Karpas-422 (cell line): Measurements from ENCODE around the gene CALY. TPM values are rescaled to one million over a fixed set of nuclear protein-coding genes. Genes with fewer than 3 reads are reported as not detected.

Source experiments
- DNase-seq: peaks from one replicate; pipeline ENCODE4 v3.0.0-alpha.2; 2015
- H2AFZ ChIP-seq: fragments of 200-600 bp; sonication (generic); 2 replicates; pipeline ENCODE4 v1.6.1; 2014; ENCODE audit warnings: antibody characterized with exemption, low read length, mixed read lengths
- H3K27ac ChIP-seq: fragments of 200-600 bp; sonication (generic); 2 replicates; pipeline ENCODE4 v1.5.1; 2014; ENCODE audit warnings: mild to moderate bottlenecking, low read length, moderate library complexity
- H3K27me3 ChIP-seq: fragments of 200-600 bp; sonication (generic); 2 replicates; pipeline ENCODE4 v1.6.1; 2014; ENCODE audit warnings: low read length, mixed read lengths
- H3K36me3 ChIP-seq: fragments of 200-600 bp; sonication (generic); 2 replicates; pipeline ENCODE4 v1.6.1; 2014; ENCODE audit warnings: low read length, mixed read lengths; ENCODE audit not compliant: insufficient read depth
- H3K4me1 ChIP-seq: fragments of 200-600 bp; sonication (generic); 2 replicates; pipeline ENCODE4 v1.6.1; 2014; ENCODE audit warnings: mild to moderate bottlenecking, low read length, mixed read lengths
- H3K4me2 ChIP-seq: fragments of 200-600 bp; sonication (generic); 2 replicates; pipeline ENCODE4 v1.6.1; 2014; ENCODE audit warnings: low read length, low read depth, mild to moderate bottlenecking; ENCODE audit not compliant: poor library complexity, severe bottlenecking
- H3K4me3 ChIP-seq: fragments of 200-600 bp; sonication (generic); 2 replicates; pipeline ENCODE4 v1.5.1; 2014; ENCODE audit warnings: mild to moderate bottlenecking, antibody characterized with exemption, low read length, mixed read lengths
- H3K79me2 ChIP-seq: fragments of 200-600 bp; sonication (generic); 2 replicates; pipeline ENCODE4 v1.6.1; 2014; ENCODE audit warnings: mild to moderate bottlenecking, low read length, mixed read lengths
- H3K9ac ChIP-seq: fragments of 200-600 bp; sonication (generic); 2 replicates; pipeline ENCODE4 v1.6.0; 2014; ENCODE audit warnings: low read length
- H3K9me2 ChIP-seq: fragments of 200-600 bp; sonication (generic), shearing (Covaris generic); replicated peaks from 2 replicates; pipeline ENCODE4 v1.6.0; 2014; ENCODE audit warnings: mild to moderate bottlenecking, low read length, moderate library complexity; ENCODE audit not compliant: insufficient read depth
- H3K9me3 ChIP-seq: fragments of 300-700, 200-600 bp; sonication (generic); 2 replicates; pipeline ENCODE4 v1.6.1; 2014; ENCODE audit warnings: low read length, mixed read lengths
- H4K20me1 ChIP-seq: fragments of 200-600 bp; sonication (generic); 2 replicates; pipeline ENCODE4 v1.6.1; 2014; ENCODE audit warnings: mild to moderate bottlenecking, antibody characterized with exemption, low read length, low read depth; ENCODE audit not compliant: insufficient read depth
- total RNA-seq: library from RNA; depleted of rRNA; stranded (reverse); fragments of >200 nt; shearing (Covaris generic); gene quantifications from 2 replicates; pipeline ENCODE4 v1.2.3, GENCODE V29; 2014; ENCODE audit warnings: low replicate concordance

The CALY gene
- total RNA-seq, 1 experiment from 2014 or later = not detected

- Histone ChIP-seq H3K9me3 (no peaks in the 10 kb centered on the region), H3K4me3 (no peak overlapping the region), H3K36me3 (no peaks in the 10 kb centered on the region), H3K9me2 (no peaks in the 10 kb centered on the region), H3K4me1 (no peaks in the 10 kb centered on the region), H3K4me2 (no peak overlapping the region), H3K9ac (no peak overlapping the region), H2AFZ (no peak overlapping the region), H3K27ac (no peak overlapping the region), H3K27me3 (no peaks in the 10 kb centered on the region), H3K79me2 (no peaks in the 10 kb centered on the region), H4K20me1 (0 out of 2 replicates have a peak, but pooled peaks cover 5% of the 10 kb centered on the region)
- no peak for DNase-seq
These were observed 53.8 kb downstream of the CALY start for GRCh38 chr10:133282846-133283390.

- no peak overlapping the region for H2AFZ ChIP-seq
- H3K4me1 ChIP-seq = peaks cover 2% of the 10 kb centered on the region; the same call in 1 of the 2 replicates
- no peaks in the 10 kb centered on the region for H3K9me3 ChIP-seq
- no peak overlapping the region for H3K4me2 ChIP-seq
- H3K27ac ChIP-seq = no peak overlapping the region
- no peak overlapping the region for H3K9ac ChIP-seq
- 0 out of 2 replicates have a peak, but pooled peaks cover 5% of the 10 kb centered on the region for H4K20me1 ChIP-seq
- no peak overlapping the region for H3K4me3 ChIP-seq
- H3K79me2 ChIP-seq = no peaks in the 10 kb centered on the region
- no peaks in the 10 kb centered on the region for H3K36me3 ChIP-seq
- no peak for DNase-seq
- H3K9me2 ChIP-seq = no peaks in the 10 kb centered on the region
- no peaks in the 10 kb centered on the region for H3K27me3 ChIP-seq
These were observed 54.9 kb downstream of the CALY start for GRCh38 chr10:133281628-133282372.

GRCh38 chr10:133281084-133281483, 55.6 kb downstream of the CALY start:
- H2AFZ ChIP-seq = no peak overlapping the region
- H4K20me1 ChIP-seq = peaks cover 10% of the 10 kb centered on the region; the same call in 1 of the 2 replicates
- H3K27me3 ChIP-seq = no peaks in the 10 kb centered on the region
- H3K79me2 ChIP-seq = no peaks in the 10 kb centered on the region
- no peak overlapping the region for H3K9ac ChIP-seq
- DNase-seq = no peak
- H3K9me3 ChIP-seq = no peaks in the 10 kb centered on the region
- no peaks in the 10 kb centered on the region for H3K36me3 ChIP-seq
- peaks cover 9% of the 10 kb centered on the region for H3K4me1 ChIP-seq
- no peaks in the 10 kb centered on the region for H3K9me2 ChIP-seq
- H3K27ac ChIP-seq = no peak overlapping the region
- H3K4me3 ChIP-seq = no peak overlapping the region
- H3K4me2 ChIP-seq = no peak overlapping the region

- no peak overlapping the region for H3K4me3 ChIP-seq
- H3K9me2 ChIP-seq = no peaks in the 10 kb centered on the region
- no peak overlapping the region for H2AFZ ChIP-seq
- H3K36me3 ChIP-seq = no peaks in the 10 kb centered on the region
- peaks cover 13% of the 10 kb centered on the region for H3K4me1 ChIP-seq
- no peaks in the 10 kb centered on the region for H3K9me3 ChIP-seq
- no peak overlapping the region for H3K27ac ChIP-seq
- H3K27me3 ChIP-seq = no peaks in the 10 kb centered on the region
- H3K9ac ChIP-seq = no peak overlapping the region
- DNase-seq = no peak
- no peaks in the 10 kb centered on the region for H3K79me2 ChIP-seq
- peaks cover 14% of the 10 kb centered on the region; the same call in 1 of the 2 replicates for H4K20me1 ChIP-seq
- H3K4me2 ChIP-seq = no peak overlapping the region
These were observed 56.2 kb downstream of the CALY start for GRCh38 chr10:133280391-133281059.

- Histone ChIP-seq H3K27ac (no peak overlapping the region), H2AFZ (no peak overlapping the region), H4K20me1 (peaks cover 21% of the 10 kb centered on the region; the same call in 1 of the 2 replicates), H3K27me3 (no peaks in the 10 kb centered on the region), H3K4me2 (no peak overlapping the region), H3K4me3 (no peak overlapping the region), H3K9me3 (no peaks in the 10 kb centered on the region), H3K9me2 (no peaks in the 10 kb centered on the region), H3K36me3 (no peaks in the 10 kb centered on the region), H3K79me2 (no peaks in the 10 kb centered on the region), H3K9ac (no peak overlapping the region), H3K4me1 (peaks cover 16% of the 10 kb centered on the region)
- DNase-seq = no peak
These were observed 57.1 kb downstream of the CALY start for GRCh38 chr10:133279326-133280226.

GRCh38 chr10:133278577-133279265, 58.0 kb downstream of the CALY start:
- Histone ChIP-seq H3K9ac (no peak overlapping the region), H3K27ac (no peak overlapping the region), H3K9me3 (no peaks in the 10 kb centered on the region), H3K9me2 (no peaks in the 10 kb centered on the region), H3K27me3 (no peaks in the 10 kb centered on the region), H3K36me3 (no peaks in the 10 kb centered on the region), H3K4me3 (no peak overlapping the region), H3K4me1 (peaks cover 16% of the 10 kb centered on the region), H3K4me2 (no peak overlapping the region), H3K79me2 (no peaks in the 10 kb centered on the region), H4K20me1 (peaks cover 21% of the 10 kb centered on the region; the same call in 1 of the 2 replicates), H2AFZ (no peak overlapping the region)
- DNase-seq = no peak

- peaks cover 16% of the 10 kb centered on the region for H3K4me1 ChIP-seq
- H3K4me3 ChIP-seq = no peak overlapping the region
- H3K27ac ChIP-seq = no peak overlapping the region
- H2AFZ ChIP-seq = no peak overlapping the region
- no peak overlapping the region for H3K9ac ChIP-seq
- no peaks in the 10 kb centered on the region for H3K9me2 ChIP-seq
- H3K36me3 ChIP-seq = no peaks in the 10 kb centered on the region
- H4K20me1 ChIP-seq = peaks cover 21% of the 10 kb centered on the region; the same call in 1 of the 2 replicates
- H3K79me2 ChIP-seq = no peaks in the 10 kb centered on the region
- no peaks in the 10 kb centered on the region for H3K9me3 ChIP-seq
- H3K4me2 ChIP-seq = no peak overlapping the region
- no peak for DNase-seq
- H3K27me3 ChIP-seq = no peaks in the 10 kb centered on the region
These were observed 58.6 kb downstream of the CALY start for GRCh38 chr10:133277993-133278576.
